Measurements from ENCODE around the gene FABP6.
"Not testable (repeated sequence)": the region's sequence is repeated elsewhere in the genome, so short reads cannot be mapped to it uniquely, and the experiment has no call there.

FABP6 gene

GRCh38 chr5:160219356-160219755 lies 9.9 kb upstream of the FABP6 start:
- no peak overlapping the region for H3K4me3 ChIP-seq (ENCODE audit: low read depth, low read length)

DNA sequence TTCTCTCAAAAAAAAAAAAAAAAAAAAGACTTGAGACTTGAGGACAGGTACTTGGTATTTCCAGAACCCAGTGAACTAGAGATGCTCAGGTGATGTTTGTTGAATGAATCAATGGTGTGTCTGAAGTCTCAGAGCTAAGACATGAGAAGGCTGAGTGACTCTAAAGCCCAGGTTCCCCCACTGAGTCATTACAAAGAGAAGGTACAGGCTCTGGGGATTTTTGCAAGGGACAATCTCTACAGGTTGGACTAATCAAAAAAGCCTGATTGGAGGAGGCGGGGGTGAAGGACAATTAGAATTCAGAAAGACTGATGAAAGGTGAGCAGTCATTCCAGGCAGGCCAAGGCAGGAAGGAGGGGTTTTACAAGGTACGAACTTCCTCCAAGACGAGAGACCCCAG lies 8.2 kb upstream of the FABP6 start:
- H3K4me3 ChIP-seq (ENCODE audit: low read depth, low read length) = no peak overlapping the region

- no peak overlapping the region for H3K4me3 ChIP-seq (ENCODE audit: low read depth, low read length)
Observed at GRCh38 chr5:160227012-160227411, 2.3 kb upstream of the FABP6 start.

DNA sequence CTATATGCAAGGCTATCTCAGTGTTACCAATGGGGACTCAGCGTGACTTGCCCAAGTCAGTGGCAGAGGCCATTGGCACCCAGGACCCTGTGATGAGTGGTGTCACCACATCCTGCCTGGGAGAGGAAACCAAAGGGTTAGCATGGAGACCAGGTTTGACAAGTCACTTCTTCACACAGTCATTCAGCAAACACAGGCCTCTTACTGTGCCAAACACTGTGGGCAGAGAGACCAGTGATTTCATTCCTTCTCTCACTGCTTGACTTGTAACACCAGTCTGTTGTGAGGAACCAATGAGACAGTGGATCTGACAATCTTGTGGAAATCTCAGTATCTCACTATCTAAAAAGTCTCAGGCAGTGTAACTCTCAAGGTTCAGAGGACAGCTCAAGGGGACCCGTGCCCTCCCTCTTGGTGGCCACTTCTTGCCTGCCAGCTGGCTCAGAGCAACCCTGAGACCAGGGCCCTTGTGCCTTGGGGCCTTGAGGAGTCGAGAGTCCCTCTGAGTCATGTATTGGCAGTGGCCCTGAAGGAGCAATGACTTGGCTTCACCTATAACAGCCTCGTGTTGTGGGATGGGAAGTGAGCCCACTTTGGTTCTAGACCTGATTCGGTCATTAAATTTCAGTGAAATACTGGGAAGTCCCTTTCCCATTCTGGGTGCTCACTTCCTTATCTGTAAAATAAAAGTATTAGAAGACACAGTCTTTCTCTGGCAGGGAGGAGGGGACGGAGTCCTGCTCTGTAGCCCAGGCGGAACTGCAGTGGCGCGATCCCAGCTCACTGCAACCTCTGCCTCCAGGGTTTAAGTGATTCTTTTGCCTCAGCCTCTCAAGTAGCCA lies 1.6 kb downstream of the FABP6 start:
- no peak overlapping the region for H3K4me3 ChIP-seq (ENCODE audit: low read depth, low read length)

- H3K4me3 ChIP-seq (ENCODE audit: low read depth, low read length) = no peak overlapping the region
Observed at GRCh38 chr5:160231783-160232342, 2.6 kb downstream of the FABP6 start.

- no peak overlapping the region for H3K4me3 ChIP-seq (ENCODE audit: low read depth, low read length)
Observed at GRCh38 chr5:160233215-160233614, 3.9 kb downstream of the FABP6 start.

DNA sequence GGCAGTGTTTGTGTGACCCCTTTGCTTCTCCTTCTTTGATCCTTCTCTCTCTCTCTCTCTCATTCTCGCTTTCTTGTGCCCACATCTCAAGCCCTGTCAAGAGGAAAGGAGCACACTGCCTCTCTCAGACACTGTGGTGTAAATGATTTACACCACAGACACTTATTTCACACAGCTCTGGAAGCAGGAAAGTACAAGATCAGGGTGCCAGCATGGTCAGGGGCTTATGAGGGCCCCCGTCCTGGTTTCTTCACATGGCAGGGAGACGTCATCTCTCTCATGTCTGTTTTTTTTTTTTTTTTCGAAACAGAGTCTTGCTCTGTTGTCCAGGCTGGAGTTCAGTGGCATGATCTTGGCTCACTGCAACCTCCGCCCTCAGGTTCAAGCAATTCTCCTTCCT lies 6.4 kb downstream of the FABP6 start:
- no peak overlapping the region for H3K4me3 ChIP-seq (ENCODE audit: low read depth, low read length)

DNA sequence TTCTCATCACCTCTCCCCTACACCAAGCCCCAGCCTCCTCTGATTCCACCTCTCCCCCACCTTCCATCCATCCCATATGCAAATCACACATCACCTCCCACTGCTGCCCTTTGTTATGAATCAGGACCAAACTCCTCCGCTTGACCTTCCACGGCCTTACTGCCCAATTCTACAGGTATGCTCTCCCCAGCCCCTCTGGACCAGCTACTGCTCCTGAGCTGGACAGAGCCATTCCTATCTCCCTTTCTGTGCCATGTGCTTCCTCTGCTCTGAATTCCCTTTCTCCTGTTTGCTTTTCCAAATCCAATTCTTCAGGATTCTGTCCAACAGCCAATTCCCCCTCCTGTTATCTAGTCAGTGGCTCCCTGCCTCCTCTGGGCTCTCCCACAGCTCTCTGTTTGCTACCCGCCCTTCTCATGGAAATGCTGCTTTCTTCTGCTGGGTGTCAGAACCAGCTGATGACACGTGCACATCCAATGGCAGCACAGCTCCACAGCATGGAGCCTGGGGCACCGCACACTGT lies 8.3 kb downstream of the FABP6 start:
- no peak overlapping the region for H3K4me3 ChIP-seq (ENCODE audit: low read depth, low read length)

DNA sequence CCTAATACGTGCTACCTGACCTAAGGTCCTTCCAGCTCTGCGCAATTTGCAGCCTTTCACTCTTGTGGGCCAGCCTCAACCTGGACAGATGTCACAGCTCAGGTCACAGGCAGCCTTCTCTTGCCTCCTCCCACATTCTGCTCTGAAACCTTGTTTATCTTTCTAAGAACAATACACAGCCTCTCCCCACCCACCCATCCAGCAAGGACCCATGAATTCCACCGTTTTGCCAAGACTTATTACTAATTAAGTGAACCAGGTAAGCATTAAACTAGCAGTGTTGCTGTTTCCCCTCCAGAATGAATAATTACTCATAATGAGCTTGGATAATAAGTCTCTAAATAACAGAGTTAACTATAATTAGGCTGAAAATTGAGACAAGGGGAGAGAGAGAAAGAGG lies 11.0 kb downstream of the FABP6 start:
- H3K4me3 ChIP-seq (ENCODE audit: low read depth, low read length) = no peak overlapping the region

GRCh38 chr5:160242145-160242544 lies 12.8 kb downstream of the FABP6 start:
- no peak overlapping the region for H3K4me3 ChIP-seq (ENCODE audit: low read depth, low read length)

GRCh38 chr5:160245506-160246086 lies 16.3 kb downstream of the FABP6 start:
- H3K4me3 ChIP-seq (ENCODE audit: low read depth, low read length) = no peak overlapping the region

GRCh38 chr5:160249570-160249969 lies 20.3 kb downstream of the FABP6 start:
- not testable (repeated sequence) for H3K4me3 ChIP-seq (ENCODE audit: low read depth, low read length)

- H3K4me3 ChIP-seq (ENCODE audit: low read depth, low read length) = no peak overlapping the region
Observed at GRCh38 chr5:160250226-160250625, 20.9 kb downstream of the FABP6 start.

DNA sequence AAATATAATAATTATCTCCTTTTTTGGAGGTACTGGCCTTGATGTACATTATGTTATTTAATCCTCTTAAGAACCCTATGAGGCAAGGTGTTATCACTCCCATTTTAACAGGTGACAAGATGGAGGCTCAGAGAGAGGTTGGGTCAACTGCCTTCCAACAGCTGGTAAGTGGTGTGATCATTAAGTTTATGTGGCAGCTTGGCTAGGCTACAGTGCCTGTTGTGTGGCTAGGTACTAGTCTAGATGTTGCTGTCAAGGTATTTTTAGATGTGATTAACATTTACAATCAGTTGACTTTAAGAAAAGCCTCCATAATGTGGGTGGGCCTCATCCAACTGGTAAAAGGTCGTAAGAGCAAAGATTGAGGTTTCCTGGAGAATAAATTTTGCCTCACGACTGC lies 21.5 kb downstream of the FABP6 start:
- H3K4me3 ChIP-seq (ENCODE audit: low read depth, low read length) = no peak overlapping the region

DNA sequence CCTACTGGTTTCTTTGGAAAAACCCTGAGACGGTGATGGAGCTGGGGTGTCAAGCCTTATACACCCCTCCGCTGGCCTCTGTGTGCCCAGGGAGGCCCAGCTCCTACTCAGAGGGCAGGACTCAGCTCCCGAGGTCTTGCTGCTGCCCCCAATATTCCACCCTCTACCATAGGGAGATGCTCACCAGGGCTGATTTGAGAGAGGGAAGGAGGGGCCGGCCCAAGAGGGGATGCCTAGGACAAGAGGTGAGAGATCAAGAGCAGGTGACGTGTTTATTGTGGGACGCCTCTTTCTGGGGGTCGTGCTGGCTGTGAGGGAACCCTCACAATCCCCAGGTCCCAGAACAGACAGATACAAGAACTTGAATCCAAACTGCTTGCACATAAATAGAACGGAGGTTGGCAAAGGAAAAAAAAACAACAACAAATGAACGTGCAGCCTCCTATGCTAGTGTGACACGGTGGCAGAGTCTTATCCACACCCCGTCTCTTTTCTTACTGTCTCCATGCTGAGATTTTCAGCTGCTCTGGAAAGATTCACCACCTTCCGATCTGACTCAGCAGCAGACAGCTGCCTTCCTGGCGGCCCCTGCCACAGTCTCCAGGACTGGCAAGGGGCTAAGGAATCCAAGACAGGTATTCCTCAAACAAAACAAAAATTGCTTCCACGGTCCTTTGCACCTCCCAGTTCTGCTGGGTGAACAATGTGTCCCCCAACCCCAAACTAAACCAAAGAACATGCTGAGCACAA lies 22.3 kb downstream of the FABP6 start:
- no peak overlapping the region for H3K4me3 ChIP-seq (ENCODE audit: low read depth, low read length)

DNA sequence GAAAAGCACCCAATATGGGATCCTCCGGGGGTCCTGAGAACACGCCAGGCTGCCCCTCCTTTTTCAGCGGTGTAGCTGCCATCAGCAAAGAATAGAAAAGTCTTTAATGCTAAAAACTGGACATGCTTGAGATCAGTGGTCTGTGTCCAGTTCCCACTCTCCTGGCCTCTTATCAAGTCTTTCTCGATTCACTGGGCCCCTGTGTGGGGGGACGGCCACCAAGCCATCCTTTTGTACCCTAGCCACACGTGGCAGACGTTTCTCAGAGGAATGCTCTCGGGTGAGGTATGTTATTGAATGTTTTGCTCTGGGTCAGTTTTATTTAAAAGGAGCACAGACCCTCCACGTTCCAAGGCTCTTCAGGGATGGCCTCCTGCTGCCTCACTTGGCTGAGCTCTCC lies 23.6 kb downstream of the FABP6 start:
- H3K4me3 ChIP-seq (ENCODE audit: low read depth, low read length) = no peak overlapping the region

GRCh38 chr5:160253441-160253840 lies 24.1 kb downstream of the FABP6 start:
- H3K4me3 ChIP-seq (ENCODE audit: low read depth, low read length) = no peak overlapping the region

DNA sequence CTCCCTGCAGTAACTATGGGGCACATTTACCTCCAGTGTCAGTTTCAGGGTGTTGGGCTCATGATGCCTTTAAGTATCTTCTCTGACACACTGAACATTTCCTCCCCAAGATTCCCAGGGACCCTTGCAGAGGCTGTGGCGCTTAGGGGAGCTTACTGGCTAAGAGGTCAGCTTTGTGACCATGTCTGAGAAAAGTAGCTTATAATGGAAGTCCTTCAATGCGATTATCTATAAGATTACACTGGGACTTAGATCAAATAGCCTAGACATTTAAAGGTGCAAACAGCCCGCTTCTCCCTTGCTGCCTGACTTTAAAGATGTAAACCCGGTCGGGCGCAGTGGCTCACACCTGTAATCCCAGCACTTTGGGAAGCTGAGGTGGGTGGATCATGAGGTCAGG lies 25.4 kb downstream of the FABP6 start:
- no peak overlapping the region for H3K4me3 ChIP-seq (ENCODE audit: low read depth, low read length)

DNA sequence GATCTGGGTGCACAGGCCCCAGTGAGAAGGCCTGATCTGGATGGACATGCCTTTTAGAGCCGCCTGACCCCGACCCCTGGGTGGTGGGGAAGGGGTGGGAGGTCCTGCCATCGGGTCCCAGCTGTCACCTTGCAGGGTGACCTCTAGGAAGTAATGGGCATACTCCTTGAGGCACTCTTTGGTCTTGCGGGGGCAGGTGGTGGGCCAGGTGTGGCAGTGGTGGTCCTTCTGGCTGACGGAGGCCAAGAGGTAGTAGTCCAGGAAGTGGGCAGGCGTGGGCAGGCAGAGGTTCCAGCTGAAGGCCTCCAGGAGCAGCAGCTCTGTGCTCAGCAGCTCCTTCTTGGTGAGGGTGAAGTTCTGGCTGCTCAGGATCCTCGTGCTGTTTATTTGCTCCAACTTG lies 30.0 kb downstream of the FABP6 start:
- H3K4me3 ChIP-seq (ENCODE audit: low read depth, low read length) = no peak overlapping the region

- H3K4me3 ChIP-seq (ENCODE audit: low read depth, low read length) = no peak overlapping the region
Observed at GRCh38 chr5:160260006-160260775, 30.9 kb downstream of the FABP6 start.
